Erythroblast (primary cell): ENCODE measurements around the gene CBL.

Experiments used
- GATA1 ChIP-seq: IDR thresholded peaks from 2 replicates; pipeline ENCODE4 v1.6.1; 2011; ENCODE audit warnings: low read depth, mild to moderate bottlenecking, control low read depth, low read length, moderate library complexity
- POLR2A ChIP-seq: IDR thresholded peaks from 2 replicates; pipeline ENCODE4 v1.6.1; 2011; ENCODE audit warnings: mild to moderate bottlenecking, low read length

- no peak for TF ChIP-seq POLR2A
- no peak for TF ChIP-seq GATA1
These were observed 94.2 kb downstream of the CBL start for GRCh38 chr11:119300198-119300964.
